ENCODE data around the gene NKD1.
"Not testable (repeated sequence)": the region's sequence is repeated elsewhere in the genome, so short reads cannot be mapped to it uniquely, and the experiment has no call there.

The NKD1 gene

GRCh38 chr16:50560903-50561863 is 13.0 kb downstream of the NKD1 start:
- DNase-seq: no peak

GRCh38 chr16:50562657-50563056 is 14.5 kb downstream of the NKD1 start:
- no peak for DNase-seq

DNA sequence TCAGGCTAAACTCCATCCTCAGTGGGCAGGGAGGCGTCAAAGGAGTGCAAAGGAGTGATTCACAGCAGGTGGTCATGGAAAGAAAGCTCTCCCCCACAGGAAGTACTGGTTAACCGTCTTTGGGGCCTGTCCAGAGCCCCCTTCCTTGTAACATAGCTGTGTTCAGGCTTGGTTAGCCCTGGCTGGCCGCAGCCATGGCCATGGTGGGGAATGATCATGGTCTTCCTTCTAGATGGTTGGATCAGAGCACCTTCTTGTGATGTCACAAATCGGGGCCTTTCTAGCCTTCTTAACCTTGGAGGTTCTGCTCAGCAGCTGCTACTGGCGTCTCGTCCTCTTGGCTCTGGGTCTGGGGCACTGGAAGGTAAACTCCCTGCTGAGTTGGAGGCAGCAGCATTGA is 15.8 kb downstream of the NKD1 start:
- no peak for DNase-seq

DNA sequence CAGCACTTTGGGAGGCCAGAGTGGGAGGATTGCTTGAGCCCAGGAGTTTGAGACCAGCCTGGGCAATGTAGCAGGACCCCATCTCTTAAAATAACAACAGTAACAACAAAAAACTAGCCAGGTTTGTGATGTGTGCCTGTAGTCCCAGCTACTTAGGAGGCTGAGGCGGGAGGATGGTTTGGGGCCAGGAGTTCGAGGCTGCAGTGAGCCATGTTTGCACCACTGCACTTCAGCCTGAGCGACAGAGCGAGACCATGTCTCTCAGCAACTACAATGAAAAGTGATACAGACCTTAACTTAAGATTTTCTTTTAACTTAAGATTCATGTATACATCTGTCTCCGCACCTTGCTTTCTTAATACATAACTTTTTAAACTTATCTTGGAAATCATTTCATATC is 17.2 kb downstream of the NKD1 start:
- DNase-seq: no peak

GRCh38 chr16:50566014-50566962 is 18.1 kb downstream of the NKD1 start:
- DNase-seq: no peak

DNA sequence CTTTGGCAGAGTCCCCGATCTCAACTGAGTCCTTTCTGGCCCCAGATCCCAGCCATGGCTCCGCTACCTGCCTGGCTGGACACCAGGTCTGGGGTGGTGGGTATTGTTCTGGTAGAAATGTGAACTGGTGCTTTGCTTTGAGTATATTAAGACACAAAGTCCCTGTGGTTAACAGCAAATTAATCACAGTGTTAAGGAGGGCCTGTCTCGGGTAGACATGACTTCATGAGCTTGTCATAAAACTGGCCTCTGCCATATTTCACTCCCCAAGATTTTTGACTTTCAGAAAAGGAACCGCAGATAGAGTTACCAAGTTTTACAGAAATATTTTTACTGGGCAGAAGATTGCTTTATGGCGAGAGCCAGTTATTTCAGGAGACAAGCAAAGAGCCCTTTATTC is 19.5 kb downstream of the NKD1 start:
- DNase-seq: no peak

GRCh38 chr16:50568187-50568815 is 20.1 kb downstream of the NKD1 start:
- DNase-seq: no peak

DNA sequence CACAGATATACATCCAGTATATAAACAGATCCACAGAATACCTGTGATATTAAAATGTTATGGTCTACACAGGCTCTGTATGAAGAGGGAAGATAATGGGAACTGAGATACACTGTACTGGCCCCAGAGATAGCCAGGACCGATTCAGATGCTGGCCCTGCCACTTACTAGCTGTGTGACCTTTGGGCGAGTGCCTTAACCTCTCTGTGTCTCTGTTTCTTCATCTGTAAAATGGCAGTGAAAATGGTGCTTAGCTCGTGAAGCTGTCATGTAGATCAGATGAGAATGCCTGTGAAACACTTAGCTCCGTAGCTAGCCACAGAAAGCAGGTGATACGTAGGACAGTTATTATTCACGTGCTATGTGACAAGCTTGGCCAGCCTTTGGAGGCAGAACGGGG is 22.2 kb downstream of the NKD1 start:
- no peak for DNase-seq

GRCh38 chr16:50570808-50571598 is 22.8 kb downstream of the NKD1 start:
- DNase-seq: no peak

- DNase-seq: no peak
Measured at GRCh38 chr16:50571786-50572185, 23.6 kb downstream of the NKD1 start.

DNA sequence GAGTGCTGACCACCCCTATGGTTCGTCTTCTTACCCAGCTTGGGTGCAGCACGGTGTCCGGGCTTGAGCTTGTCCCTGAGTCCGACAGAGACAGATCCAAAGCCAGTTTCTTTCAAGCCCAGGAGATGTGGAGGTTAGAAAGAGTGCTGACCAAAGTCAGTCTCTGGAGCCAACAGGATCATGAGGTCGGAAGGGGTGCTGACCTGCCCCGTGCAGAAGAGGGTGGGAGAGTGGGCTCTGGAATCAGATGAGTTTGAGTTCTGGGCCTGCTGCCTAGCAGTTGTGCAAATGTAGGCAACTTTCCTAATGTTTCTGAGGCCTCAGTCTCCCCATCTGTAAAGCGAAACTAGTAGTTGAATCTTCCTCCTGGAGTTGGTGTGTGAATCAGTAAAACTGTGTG is 24.5 kb downstream of the NKD1 start:
- DNase-seq: no peak

DNA sequence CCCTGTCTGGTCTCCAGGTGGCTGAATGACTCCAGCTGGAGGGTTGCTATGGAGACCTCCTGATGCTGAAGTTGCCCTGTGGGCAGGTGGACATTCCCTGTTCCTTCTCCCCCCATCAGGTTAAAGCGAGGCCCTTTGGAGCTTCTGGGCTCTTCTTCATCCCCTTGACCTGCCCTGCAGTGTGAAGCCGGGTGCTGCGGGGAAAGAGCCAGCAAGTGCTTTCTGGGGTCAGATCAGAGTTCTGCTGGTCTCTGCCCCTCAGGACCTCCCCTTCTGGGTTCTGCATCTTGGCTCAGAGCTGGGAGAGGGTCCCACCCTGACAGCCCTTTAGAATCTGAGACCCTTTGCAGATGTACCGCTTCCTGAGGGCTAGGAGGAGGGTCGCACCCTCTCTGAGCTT is 25.1 kb downstream of the NKD1 start:
- no peak for DNase-seq

DNA sequence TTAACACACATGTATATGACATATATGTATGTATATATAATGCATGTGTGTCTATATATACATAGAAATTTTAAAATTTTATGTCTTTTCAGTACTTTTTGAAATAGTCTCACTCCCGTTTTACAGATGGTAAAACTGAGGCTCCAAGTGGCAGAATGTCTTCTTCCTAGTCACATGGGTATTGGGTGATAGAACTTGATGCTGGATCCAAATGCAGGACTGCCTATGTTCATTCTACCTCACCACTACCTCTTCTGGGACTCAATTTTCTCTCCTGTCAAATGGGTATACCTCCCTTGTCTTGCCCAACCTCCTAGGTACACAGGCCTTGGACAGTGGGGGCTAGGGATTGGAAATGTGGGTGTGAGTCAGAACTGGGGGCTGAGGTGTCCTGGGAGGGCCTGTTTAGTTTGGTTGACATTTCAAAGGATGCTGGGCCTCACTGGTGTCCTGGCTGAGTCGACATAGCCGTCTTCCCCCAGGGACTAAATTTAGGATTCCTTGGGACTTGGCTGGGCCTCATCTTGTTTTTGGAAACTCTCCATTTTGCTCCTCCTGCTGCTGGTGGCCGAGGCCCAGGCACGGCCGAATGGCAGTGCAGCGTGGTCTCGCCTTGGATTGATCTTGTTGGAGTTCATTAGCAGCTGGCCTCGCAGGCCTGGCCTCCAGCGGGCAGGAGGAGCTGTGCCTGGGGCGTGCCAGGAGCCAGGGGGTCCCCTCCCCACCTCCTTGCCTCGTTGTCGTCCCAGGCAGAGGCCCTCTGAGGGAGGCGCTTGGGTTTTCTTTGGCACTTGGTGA is 25.9 kb downstream of the NKD1 start:
- no peak for DNase-seq

DNA sequence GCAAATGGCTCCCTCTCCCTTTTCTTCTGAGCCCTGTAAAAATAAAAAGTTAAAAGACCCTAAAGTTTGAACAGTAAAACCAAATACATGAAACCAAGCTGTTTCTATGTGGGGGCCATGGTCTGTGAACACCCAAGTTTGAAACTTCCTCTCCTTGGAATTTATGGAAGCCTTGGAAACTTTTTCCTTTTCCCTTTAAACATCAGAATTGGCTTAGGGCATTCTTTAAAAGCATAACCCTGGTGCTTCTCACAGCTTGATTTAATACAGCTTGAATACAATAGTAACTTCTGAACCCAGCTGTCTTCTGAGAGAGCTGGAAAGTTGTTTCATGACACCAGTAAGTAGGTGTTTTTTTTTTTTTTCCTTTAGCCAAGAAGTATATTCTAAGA is 26.5 kb downstream of the NKD1 start:
- no peak for DNase-seq

- no peak for DNase-seq
Measured at GRCh38 chr16:50575743-50576142, 27.5 kb downstream of the NKD1 start.

GRCh38 chr16:50576403-50577113 is 28.4 kb downstream of the NKD1 start:
- DNase-seq: no peak

DNA sequence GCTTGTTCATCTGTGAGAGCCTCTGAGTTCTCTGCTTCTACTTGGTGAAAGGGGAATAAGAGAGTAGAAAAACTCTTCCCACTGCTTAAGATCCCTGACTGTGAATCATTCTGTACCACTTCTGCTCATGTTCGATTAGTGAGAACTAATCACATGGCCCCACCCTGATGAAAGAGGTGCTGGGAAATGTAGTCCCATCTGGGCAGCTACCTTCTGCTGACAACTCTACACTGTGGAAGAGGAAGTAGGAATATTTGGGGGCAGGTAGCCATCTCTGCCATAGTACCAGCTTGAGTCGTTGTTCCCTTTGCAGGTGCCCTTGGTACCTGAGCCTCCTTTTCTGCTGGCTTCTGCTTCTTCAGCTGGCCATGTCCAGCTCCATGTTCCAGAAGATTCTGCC is 29.9 kb downstream of the NKD1 start:
- DNase-seq: peak; percentile 57

- not testable (repeated sequence) for DNase-seq
Measured at GRCh38 chr16:50579373-50579772, 31.2 kb downstream of the NKD1 start.

GRCh38 chr16:50580180-50580798 is 32.1 kb downstream of the NKD1 start:
- DNase-seq: no peak

DNA sequence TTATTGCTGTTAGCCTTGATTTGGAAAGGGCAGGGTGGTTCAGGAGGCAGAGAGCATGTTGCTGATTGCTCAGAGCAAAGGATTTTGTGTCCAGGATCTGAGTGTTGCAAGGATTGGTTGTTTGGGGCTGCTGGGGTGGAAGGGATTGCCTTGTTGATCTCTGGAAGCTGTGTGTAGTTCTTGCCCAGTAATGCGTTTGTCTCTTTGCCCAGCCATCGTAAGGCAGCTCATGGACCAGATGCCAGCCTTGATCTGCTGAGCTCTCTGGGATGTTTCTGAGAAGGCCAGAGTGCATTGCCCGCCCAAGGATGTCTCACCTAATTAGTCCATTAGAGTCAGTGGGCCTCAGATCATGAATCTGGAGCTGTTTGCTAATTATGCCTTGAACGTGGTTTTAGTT is 33.6 kb downstream of the NKD1 start:
- no peak for DNase-seq
